Neural cell (in vitro differentiated cells): ENCODE measurements around the gene KRTAP10-2. TPM values are rescaled to one million over a fixed set of nuclear protein-coding genes. Genes with fewer than 3 reads are reported as not detected.

Experiments used
- H2AFZ ChIP-seq: fragments of 200-600, 300-800 bp; sonication (generic), shearing (Covaris generic); 2 replicates; pipeline ENCODE4 v1.6.0; 2014; ENCODE audit warnings: low read depth, mild to moderate bottlenecking, antibody characterized with exemption, low read length, moderate library complexity
- H3F3A ChIP-seq: fragments of 200-600 bp; shearing (Covaris generic); 2 replicates; pipeline ENCODE4 v1.6.1; 2016; ENCODE audit warnings: mild to moderate bottlenecking, moderate library complexity, mixed read lengths, antibody characterized with exemption, low read length; ENCODE audit not compliant: insufficient read depth, poor library complexity, severe bottlenecking
- H3K27ac ChIP-seq: fragments of 200-600, 300-800 bp; sonication (generic), shearing (Covaris generic); 2 replicates; pipeline ENCODE4 v1.5.1; 2014; ENCODE audit warnings: mild to moderate bottlenecking, low read length, moderate library complexity
- H3K27me3 ChIP-seq: fragments of 300-800, 200-600 bp; sonication (generic), shearing (Covaris generic); 2 replicates; pipeline ENCODE4 v1.6.0; 2014; ENCODE audit warnings: mild to moderate bottlenecking, low read depth, low read length, moderate library complexity; ENCODE audit not compliant: insufficient read depth
- H3K36me3 ChIP-seq: fragments of 300-800, 200-600 bp; sonication (generic), shearing (Covaris generic); 2 replicates; pipeline ENCODE4 v1.5.1; 2014; ENCODE audit warnings: mild to moderate bottlenecking, antibody characterized with exemption, low read length, moderate library complexity; ENCODE audit not compliant: insufficient read depth
- H3K4me2 ChIP-seq: fragments of 300-800, 200-600 bp; sonication (generic), shearing (Covaris generic); 2 replicates; pipeline ENCODE4 v1.6.0; 2014; ENCODE audit warnings: mild to moderate bottlenecking, low read length
- H3K4me3 ChIP-seq: fragments of 300-800, 200-600 bp; sonication (generic), shearing (Covaris generic); 2 replicates; pipeline ENCODE4 v1.5.1; 2014; ENCODE audit warnings: mild to moderate bottlenecking, low read length, moderate library complexity
- H3K79me2 ChIP-seq: fragments of 200-600 bp; shearing (Covaris generic); replicated peaks from 2 replicates; pipeline ENCODE4 v1.6.0; 2014; ENCODE audit warnings: mild to moderate bottlenecking, low read length, moderate library complexity; ENCODE audit not compliant: insufficient read depth
- H3K9ac ChIP-seq: fragments of 300-800, 200-600 bp; sonication (generic), shearing (Covaris generic); 2 replicates; pipeline ENCODE4 v1.6.1; 2016; ENCODE audit warnings: mild to moderate bottlenecking, low read length, mixed read lengths
- H3K9me2 ChIP-seq: fragments of 200-600 bp; shearing (Covaris generic); 2 replicates; pipeline ENCODE4 v1.6.1; 2016; ENCODE audit warnings: mild to moderate bottlenecking, low read length, mixed read lengths; ENCODE audit not compliant: insufficient read depth
- H3K9me3 ChIP-seq: fragments of 200-600, 300-800 bp; sonication (generic), shearing (Covaris generic); 2 replicates; pipeline ENCODE4 v1.6.1; 2016; ENCODE audit warnings: mild to moderate bottlenecking, mixed run types, low read length, moderate library complexity, mixed read lengths
- H4K20me1 ChIP-seq: fragments of 200-600 bp; shearing (Covaris generic); 2 replicates; pipeline ENCODE4 v1.6.1; 2016; ENCODE audit warnings: mild to moderate bottlenecking, mixed run types; ENCODE audit not compliant: insufficient read depth
- EP300 ChIP-seq: fragments of 450-650 bp; conservative IDR thresholded peaks from 2 replicates; pipeline ENCODE4 v1.6.1; 2014; ENCODE audit warnings: antibody characterized with exemption, mild to moderate bottlenecking, moderate library complexity; ENCODE audit not compliant: poor library complexity, severe bottlenecking
- EZH2 ChIP-seq: fragments of 200-600, 300-800 bp; shearing (Covaris generic), sonication (generic); IDR thresholded peaks from 2 replicates; pipeline ENCODE4 v1.6.1; 2014; ENCODE audit warnings: antibody characterized with exemption, low read length, borderline replicate concordance, mild to moderate bottlenecking; ENCODE audit not compliant: insufficient read depth, poor library complexity, severe bottlenecking
- MXI1 ChIP-seq: fragments of 450-650 bp; conservative IDR thresholded peaks from 2 replicates; pipeline ENCODE4 v1.6.1; 2014; ENCODE audit warnings: antibody characterized with exemption, mild to moderate bottlenecking; ENCODE audit not compliant: poor library complexity, severe bottlenecking
- POLR2AphosphoS5 ChIP-seq: IDR thresholded peaks from 2 replicates; pipeline ENCODE4 v1.6.1; 2012
- RAD21 ChIP-seq: fragments of 450-650 bp; conservative IDR thresholded peaks from 2 replicates; pipeline ENCODE4 v1.6.1; 2014; ENCODE audit warnings: antibody characterized with exemption, mild to moderate bottlenecking, moderate library complexity
- SMC3 ChIP-seq: fragments of 450-650 bp; conservative IDR thresholded peaks from 2 replicates; pipeline ENCODE4 v1.6.1; 2014; ENCODE audit warnings: antibody characterized with exemption, mild to moderate bottlenecking, moderate library complexity; ENCODE audit not compliant: poor library complexity
- TAF1 ChIP-seq: IDR thresholded peaks from 2 replicates; pipeline ENCODE4 v1.6.1; 2012; ENCODE audit warnings: low read depth
- polyA plus RNA-seq: library from polyadenylated mRNA; depleted of rRNA; stranded (reverse); fragments of >200 nt; gene quantifications from 2 replicates; pipeline ENCODE4 v1.2.3, GENCODE V29; 2014
- TF ChIP-seq, protein P1 (sequence below): fragments of 450-650 bp; IDR thresholded peaks from 2 replicates; pipeline ENCODE4 v1.5.1; 2014; ENCODE audit warnings: antibody characterized with exemption, mild to moderate bottlenecking, moderate library complexity; ENCODE audit not compliant: poor library complexity, severe bottlenecking
- TF ChIP-seq, protein P2 (sequence below): IDR thresholded peaks from 2 replicates; pipeline ENCODE4 v1.6.1; 2012; ENCODE audit warnings: borderline replicate concordance

KRTAP10-2 gene
- polyA plus RNA-seq, 1 donor from 2014 or later: not detected

DNA sequence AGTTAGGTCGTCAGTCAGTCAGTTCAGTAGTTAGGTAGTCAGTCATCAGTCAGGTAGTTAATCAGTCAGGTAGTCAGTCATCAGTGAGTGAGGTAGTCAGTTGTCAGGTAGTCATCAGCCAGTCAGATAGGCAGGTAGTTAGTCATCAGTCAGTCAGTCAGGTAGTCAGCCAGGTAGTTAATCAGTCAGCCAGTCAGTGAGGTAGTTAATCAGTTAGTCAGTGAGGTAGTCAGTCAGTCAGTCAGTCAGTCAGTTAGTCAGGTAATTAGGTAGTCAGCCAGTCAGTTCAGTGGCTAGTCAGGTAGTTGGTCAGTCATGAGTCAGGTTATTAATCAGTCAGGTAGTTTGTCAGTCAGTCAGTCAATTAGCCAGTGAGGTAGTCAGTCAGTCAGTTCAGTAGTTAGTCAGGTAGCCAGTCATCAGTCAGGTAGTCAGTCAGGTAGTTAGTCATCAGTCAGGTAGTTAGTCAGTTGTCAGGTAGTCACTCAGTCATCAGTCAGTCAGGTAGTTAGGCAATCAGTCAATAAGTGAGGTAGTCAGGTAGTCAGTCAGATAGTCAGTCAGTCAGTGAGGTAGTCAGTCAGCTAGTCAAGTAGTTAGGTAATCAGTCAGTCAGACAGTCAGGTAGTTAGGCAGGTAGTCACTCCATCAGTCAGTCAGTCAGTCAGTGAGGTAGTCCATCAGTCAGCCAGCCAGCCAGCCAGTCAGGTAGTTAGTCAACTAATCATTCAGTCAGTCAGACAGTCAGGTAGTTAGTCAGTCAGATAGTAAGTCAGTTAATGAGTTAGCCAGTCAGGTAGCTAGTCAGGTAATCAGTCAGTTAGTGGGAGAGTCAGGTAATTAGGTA is 27.5 kb downstream of the KRTAP10-2 start:
- Histone ChIP-seq H3K79me2 (no peaks in the 10 kb centered on the region), H2AFZ (no peak overlapping the region), H3K9ac (no peak overlapping the region), H3K9me2 (no peaks in the 10 kb centered on the region), H3K4me2 (no peak overlapping the region), H3K27me3 (no peaks in the 10 kb centered on the region), H3K4me3 (no peak overlapping the region), H3K9me3 (peaks cover 3% of the 10 kb centered on the region), H4K20me1 (no peaks in the 10 kb centered on the region), H3K27ac (no peak overlapping the region), H3K36me3 (no peaks in the 10 kb centered on the region), H3F3A (no peaks in the 10 kb centered on the region)
- TF ChIP-seq POLR2AphosphoS5: no peak

DNA sequence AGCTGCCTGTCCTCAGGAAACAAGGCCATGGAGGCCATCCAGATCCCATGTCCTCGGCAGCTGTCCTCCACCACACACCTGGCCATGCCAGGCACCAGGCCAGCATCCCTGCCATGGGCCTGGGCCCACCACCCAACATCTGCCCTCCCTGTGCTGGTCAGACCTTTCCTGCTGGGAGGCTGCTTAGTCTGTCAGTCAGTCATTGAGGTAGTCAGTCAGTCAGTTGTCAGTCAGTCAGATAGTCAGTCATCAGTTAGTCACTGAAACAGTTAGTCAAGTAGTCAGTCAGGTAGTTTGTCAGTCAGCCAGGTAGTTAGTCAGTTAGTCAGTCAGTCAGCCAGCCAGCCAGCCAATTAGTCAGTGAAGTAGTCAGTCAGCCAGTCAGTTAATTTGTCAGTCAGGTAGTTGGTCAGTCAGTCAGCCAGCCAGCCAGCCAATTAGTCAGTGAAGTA is 28.5 kb downstream of the KRTAP10-2 start:
- no peaks in the 10 kb centered on the region for H3F3A ChIP-seq
- no peaks in the 10 kb centered on the region for H3K79me2 ChIP-seq
- H3K9me2 ChIP-seq: no peaks in the 10 kb centered on the region
- H2AFZ ChIP-seq: no peak overlapping the region
- H3K4me2 ChIP-seq: no peak overlapping the region
- no peaks in the 10 kb centered on the region for H3K36me3 ChIP-seq
- H3K4me3 ChIP-seq: no peak overlapping the region
- H3K9ac ChIP-seq: no peak overlapping the region
- TF ChIP-seq MXI1 (no peak), POLR2AphosphoS5 (no peak), EP300 (no peak), EZH2 (no peak), RAD21 (no peak), SMC3 (no peak), TAF1 (no peak)
- TF ChIP-seq, protein P1, sequence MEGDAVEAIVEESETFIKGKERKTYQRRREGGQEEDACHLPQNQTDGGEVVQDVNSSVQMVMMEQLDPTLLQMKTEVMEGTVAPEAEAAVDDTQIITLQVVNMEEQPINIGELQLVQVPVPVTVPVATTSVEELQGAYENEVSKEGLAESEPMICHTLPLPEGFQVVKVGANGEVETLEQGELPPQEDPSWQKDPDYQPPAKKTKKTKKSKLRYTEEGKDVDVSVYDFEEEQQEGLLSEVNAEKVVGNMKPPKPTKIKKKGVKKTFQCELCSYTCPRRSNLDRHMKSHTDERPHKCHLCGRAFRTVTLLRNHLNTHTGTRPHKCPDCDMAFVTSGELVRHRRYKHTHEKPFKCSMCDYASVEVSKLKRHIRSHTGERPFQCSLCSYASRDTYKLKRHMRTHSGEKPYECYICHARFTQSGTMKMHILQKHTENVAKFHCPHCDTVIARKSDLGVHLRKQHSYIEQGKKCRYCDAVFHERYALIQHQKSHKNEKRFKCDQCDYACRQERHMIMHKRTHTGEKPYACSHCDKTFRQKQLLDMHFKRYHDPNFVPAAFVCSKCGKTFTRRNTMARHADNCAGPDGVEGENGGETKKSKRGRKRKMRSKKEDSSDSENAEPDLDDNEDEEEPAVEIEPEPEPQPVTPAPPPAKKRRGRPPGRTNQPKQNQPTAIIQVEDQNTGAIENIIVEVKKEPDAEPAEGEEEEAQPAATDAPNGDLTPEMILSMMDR: no peak
- TF ChIP-seq, protein P2, sequence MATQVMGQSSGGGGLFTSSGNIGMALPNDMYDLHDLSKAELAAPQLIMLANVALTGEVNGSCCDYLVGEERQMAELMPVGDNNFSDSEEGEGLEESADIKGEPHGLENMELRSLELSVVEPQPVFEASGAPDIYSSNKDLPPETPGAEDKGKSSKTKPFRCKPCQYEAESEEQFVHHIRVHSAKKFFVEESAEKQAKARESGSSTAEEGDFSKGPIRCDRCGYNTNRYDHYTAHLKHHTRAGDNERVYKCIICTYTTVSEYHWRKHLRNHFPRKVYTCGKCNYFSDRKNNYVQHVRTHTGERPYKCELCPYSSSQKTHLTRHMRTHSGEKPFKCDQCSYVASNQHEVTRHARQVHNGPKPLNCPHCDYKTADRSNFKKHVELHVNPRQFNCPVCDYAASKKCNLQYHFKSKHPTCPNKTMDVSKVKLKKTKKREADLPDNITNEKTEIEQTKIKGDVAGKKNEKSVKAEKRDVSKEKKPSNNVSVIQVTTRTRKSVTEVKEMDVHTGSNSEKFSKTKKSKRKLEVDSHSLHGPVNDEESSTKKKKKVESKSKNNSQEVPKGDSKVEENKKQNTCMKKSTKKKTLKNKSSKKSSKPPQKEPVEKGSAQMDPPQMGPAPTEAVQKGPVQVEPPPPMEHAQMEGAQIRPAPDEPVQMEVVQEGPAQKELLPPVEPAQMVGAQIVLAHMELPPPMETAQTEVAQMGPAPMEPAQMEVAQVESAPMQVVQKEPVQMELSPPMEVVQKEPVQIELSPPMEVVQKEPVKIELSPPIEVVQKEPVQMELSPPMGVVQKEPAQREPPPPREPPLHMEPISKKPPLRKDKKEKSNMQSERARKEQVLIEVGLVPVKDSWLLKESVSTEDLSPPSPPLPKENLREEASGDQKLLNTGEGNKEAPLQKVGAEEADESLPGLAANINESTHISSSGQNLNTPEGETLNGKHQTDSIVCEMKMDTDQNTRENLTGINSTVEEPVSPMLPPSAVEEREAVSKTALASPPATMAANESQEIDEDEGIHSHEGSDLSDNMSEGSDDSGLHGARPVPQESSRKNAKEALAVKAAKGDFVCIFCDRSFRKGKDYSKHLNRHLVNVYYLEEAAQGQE: no peak
- no peaks in the 10 kb centered on the region for H4K20me1 ChIP-seq
- H3K27ac ChIP-seq: no peak overlapping the region
- H3K27me3 ChIP-seq: no peaks in the 10 kb centered on the region
- peaks cover 3% of the 10 kb centered on the region for H3K9me3 ChIP-seq
